Measurements from ENCODE around the gene LRRC31.

DNA sequence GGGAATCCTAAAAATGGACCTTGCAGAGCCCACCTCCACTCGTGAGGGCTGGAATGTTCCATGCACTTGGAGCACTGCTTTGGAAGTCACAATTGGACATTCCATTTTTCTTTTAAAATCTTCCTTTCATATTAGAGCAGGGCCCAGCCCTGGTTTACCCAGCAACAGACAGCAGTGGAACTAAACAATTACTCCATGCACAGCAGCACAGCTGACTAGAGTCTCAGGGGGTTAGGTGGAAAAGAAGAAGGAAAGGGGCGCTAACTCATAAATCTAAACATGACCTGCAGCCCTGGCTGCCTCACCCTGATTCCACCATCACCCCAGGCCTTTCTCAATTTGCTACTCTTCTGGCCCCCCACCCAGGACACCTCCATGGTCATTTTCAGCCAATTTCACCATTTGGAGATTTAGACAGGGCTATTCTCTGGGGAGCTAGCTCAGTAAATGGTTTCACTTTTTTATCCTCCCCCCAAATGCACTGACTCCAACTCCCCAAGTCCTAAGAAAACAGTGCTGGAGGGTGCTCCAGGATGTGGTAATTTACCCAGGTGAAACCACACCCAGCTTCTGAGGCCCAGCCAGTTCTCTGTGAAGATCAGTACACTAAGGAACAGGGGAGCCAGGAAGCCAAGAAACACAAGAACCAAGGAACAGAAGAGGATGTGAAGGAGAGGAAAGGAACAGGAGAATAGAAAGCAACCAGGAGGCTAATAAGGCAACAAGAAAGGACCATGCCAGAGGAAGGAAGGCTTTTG, 1.6 kb upstream of the LRRC31 start:
- TF ChIP-seq, protein P1, sequence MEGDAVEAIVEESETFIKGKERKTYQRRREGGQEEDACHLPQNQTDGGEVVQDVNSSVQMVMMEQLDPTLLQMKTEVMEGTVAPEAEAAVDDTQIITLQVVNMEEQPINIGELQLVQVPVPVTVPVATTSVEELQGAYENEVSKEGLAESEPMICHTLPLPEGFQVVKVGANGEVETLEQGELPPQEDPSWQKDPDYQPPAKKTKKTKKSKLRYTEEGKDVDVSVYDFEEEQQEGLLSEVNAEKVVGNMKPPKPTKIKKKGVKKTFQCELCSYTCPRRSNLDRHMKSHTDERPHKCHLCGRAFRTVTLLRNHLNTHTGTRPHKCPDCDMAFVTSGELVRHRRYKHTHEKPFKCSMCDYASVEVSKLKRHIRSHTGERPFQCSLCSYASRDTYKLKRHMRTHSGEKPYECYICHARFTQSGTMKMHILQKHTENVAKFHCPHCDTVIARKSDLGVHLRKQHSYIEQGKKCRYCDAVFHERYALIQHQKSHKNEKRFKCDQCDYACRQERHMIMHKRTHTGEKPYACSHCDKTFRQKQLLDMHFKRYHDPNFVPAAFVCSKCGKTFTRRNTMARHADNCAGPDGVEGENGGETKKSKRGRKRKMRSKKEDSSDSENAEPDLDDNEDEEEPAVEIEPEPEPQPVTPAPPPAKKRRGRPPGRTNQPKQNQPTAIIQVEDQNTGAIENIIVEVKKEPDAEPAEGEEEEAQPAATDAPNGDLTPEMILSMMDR (IDR thresholded peaks at IDR 0.05), result no peak
- no peak for TF ChIP-seq POLR2A (IDR thresholded peaks at IDR 0.05)

All from Peyer's patch (tissue), 4 donors.